Stimulated activated CD4-positive, alpha-beta T cell treated with anti-CD3 and anti-CD28 coated beads, Interleukin-1b, Interleukin-23, amount 100 ng/mL, for 4 hours (primary cell): ENCODE results near the gene HEPACAM.
A peak's percentile ranks its signal among the peaks of the same experiment; 100 is the strongest.
"Not testable (repeated sequence)": the region's sequence is repeated elsewhere in the genome, so short reads cannot be mapped to it uniquely, and the experiment has no call there.

Experiments used
- DNase-seq, 2 donors: peaks; one replicate each; pipeline ENCODE4 v3.0.0-alpha.2; 2020; ENCODE audit warnings: low read depth in 2 of 2

HEPACAM gene, protein sequence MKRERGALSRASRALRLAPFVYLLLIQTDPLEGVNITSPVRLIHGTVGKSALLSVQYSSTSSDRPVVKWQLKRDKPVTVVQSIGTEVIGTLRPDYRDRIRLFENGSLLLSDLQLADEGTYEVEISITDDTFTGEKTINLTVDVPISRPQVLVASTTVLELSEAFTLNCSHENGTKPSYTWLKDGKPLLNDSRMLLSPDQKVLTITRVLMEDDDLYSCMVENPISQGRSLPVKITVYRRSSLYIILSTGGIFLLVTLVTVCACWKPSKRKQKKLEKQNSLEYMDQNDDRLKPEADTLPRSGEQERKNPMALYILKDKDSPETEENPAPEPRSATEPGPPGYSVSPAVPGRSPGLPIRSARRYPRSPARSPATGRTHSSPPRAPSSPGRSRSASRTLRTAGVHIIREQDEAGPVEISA

DNA sequence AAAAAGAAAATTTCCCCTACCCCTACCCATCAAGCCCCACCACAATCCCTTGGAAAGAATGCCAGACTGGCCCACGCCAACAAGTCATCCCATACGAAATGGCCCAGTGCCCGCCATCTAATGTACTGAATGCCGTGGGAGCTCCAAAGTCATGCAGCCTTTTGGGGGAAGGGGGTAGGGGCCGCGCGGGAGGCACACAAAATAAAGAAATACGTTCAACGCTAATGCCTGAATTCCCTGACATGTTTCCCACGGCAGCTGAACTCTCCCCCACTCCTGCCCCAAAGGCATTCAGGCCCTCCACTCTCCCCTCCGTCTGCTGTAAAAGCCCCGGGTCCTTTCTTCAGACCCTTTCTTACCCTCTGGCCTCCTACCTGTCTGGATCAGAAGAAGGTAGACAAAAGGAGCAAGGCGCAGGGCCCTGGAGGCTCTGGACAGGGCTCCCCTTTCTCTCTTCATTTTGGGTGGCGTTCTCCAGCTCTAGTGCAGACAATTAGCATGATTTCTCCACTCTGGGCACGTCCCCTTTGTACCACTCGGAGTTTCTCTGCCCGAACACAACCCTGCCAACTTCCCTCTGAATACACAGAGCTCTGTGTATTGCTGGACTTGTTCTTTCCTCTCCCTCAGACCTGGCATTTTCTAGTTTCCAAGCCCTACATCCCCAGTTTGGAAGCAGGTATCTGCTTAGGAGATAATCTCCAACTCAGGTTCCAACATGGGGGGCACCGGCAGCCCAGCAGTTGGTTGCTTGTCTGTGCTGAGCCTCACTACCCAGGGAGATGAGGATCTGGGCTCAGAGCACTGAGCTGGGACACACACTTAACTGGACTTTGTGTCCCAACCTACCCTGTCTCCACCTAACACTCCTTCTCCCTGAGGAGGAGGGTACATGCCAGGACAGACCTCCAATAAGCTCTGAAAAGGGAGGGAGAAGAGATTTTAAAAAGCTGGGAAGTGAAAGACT is at the start of gene HEPACAM:
Gene HEPACAM, minus strand, starts transcription at position 500 of the 967 bp plus-strand sequence. Its CDS starts 41 bp downstream, at position 459.
- no peak for DNase-seq

- no peak for DNase-seq
Measured at GRCh38 chr11:124984512-124984854, 48.6 kb upstream of the HEPACAM start.

DNA sequence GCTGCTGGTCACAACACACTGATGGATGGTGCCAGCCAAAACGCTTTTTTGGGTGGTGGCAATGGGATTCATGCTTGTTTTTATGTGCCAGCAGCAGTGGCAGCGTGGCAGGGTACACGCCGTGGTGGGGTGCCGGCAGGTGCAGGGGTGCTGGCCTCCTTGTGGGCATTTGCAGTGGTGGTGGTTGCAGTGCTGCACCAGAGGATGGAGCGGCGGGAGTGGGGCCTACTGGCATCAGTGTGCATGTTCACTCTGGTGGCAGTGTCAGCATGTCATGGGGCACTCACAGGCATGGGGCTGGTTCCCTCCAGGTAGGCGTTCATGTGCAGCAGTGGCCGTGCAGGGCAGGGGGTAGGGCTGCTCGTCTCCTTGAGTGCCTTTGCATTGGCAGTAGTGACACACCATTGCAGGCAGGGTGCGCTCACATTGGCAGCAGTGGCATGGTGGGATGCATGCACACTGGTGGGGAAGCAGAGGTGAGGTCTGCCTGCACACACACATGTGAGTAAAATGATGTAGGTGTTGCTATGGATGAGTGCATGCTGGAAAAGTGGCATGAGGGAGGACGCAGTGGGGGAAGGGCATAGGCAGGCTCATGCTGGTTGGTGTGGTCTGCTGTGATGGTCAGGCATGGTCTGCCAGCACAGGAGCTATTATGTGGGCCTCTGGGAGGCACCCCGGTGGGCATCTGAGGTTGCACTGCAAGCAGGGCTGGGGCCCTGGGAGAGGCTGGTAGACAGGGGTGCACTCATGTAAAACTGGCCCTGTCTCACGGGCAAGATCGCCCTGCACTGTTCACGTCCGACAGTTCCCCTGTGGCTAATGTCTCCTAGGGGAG is 48.0 kb upstream of the HEPACAM start:
- DNase-seq, result no peak

DNA sequence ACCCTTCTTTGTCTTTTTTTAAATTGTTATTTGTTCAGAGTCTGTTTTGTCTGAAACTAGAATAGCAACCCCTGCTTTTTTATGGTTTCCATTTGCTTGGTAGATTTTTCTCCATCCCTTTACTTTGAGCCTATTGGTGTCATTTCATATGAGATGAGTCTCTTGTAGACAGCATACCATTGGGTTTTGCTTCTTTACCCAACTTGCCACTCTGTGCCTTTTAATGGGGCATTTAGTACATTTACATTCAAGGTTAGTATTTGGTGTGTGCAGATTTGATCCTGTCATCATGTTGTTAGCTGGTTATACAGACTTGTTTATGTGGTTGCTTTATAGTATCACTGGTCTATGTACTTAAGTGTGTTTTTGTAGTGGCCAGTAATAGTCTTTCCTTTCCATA is 46.2 kb upstream of the HEPACAM start:
- DNase-seq, result no peak

DNA sequence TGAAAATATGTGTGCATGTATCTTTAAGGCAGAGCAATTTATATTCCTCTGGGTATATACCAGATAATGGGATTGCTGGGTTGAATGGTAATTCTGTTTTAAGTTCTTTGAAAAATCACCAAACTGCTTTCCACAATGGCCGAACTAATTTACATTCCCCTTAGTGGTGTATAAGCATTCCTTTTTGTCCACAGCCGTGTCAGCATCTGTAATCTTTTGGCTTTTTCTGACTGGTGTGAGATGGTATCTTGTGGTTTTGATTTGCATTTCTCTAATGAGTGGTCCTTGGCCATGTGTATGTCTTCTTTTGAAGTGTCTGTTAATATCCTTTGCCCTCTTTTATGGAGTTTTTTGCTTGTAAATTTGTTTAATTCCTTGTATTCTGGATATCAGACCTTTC is 42.5 kb upstream of the HEPACAM start:
- DNase-seq, result no peak

DNA sequence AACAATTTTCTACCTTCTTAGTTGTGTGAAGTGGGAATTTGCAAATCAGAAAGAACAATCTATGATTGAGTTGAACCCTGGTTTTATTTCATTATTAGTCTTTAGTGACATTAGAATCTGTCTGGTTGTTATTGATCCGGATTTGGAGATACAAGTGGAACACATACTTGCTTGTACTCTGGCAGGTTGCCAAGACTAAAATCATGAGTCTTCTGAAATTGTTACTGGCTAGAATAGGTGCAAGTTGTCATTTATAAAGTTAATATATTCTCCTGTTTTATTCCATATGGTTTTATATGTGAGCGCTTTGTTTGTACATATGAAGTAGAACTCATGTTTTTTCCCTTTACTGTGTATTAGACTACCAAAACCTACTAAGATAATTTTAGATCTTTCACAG is 41.2 kb upstream of the HEPACAM start:
- no peak for DNase-seq

- DNase-seq, result no peak
Measured at GRCh38 chr11:124976531-124976930, 40.7 kb upstream of the HEPACAM start.

- DNase-seq, result no peak
Measured at GRCh38 chr11:124971810-124972209, 36.0 kb upstream of the HEPACAM start.

GRCh38 chr11:124970925-124971324 is 35.1 kb upstream of the HEPACAM start:
- DNase-seq, result no peak

- not testable (repeated sequence) for DNase-seq
Measured at GRCh38 chr11:124968197-124968596, 32.4 kb upstream of the HEPACAM start.

- peak in 1 of 2 donors; percentile 26 for DNase-seq
Measured at GRCh38 chr11:124961972-124962609, 26.2 kb upstream of the HEPACAM start.

GRCh38 chr11:124955035-124955434 is 19.2 kb upstream of the HEPACAM start:
- no peak for DNase-seq

- DNase-seq, result no peak
Measured at GRCh38 chr11:124954590-124954955, 18.7 kb upstream of the HEPACAM start.

DNA sequence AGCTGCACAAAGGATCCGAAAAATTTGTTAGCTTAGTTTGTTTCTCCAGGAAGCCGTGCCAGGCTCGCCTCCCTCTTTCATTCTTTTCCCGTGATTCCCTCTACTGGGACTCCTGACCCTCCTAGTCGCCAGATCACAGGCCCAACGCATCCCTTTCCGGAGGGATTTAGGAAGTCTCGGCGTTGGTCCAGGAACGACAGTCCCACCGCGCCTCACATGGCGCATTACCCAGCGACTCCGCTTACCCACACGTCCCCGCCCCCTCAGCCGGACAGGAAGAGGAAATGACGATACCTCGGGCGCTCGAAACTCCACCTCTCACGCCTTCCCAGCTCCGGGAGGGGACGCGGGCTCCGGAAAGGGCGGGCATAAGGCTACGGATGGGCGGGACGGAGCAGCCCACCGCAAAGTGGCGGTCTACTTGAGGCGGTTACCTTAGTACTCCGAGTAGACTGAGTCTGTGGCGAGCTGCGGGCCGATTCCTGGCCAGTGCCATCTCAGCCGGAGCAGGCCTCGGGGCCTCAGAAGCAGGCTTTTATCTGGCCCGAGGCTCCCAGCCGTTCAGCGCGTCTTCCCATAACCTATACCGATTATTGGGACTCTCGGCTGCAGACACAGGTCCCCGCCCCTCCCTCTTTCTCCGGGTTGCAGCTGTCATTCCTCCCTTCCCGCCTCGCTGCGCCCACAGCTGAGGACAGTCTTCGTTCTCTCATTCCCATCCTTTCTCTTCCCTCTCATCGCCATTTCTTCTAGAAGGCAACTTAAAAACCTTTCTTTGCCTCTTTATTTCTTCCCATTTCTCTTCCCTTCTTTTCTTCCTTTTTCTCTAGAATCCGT is 18.1 kb upstream of the HEPACAM start, which contains the start of gene CCDC15:
Gene CCDC15, plus strand, starts transcription at position 450 of the 837 bp plus-strand sequence. CDS start 531 bp downstream, outside the sequence.
- peak; percentile 93 to 94 for DNase-seq

GRCh38 chr11:124951341-124951740 is 15.5 kb upstream of the HEPACAM start:
- no peak for DNase-seq

- peak in 1 of 2 donors; percentile 5 for DNase-seq
Measured at GRCh38 chr11:124950601-124951330, 14.9 kb upstream of the HEPACAM start.

DNA sequence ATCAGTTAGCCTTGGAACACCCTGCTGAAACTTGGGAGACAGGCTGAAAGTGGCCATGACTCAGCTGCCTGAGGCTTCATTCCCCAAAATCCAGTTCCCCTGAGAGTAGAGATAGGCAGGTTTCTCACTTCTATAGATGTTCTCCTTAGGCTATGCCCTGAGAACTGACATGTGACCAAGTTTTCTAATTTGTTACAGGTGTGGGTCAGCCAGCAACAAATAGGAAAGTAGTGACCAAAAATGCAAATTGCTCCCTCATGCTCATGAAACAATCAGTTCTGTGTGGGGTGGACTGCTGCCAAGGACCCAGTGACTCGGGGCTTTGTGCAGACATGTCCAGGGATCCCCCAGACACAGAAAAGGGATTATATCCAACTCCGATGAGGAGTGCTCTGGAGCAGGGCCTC is 10.9 kb upstream of the HEPACAM start:
- DNase-seq, result no peak

- DNase-seq, result no peak
Measured at GRCh38 chr11:124945826-124946225, 10.0 kb upstream of the HEPACAM start.

GRCh38 chr11:124944565-124944964 is 8.7 kb upstream of the HEPACAM start:
- no peak for DNase-seq
